GM18907 (cell line): ENCODE data around the gene MPND.

Experiments used
- ATAC-seq: cut with Tn5 transposase; IDR thresholded peaks from one replicate; pipeline ENCODE4 v1.9.1; 2021; ENCODE audit warnings: mild to moderate bottlenecking, moderate library complexity; ENCODE audit not compliant: unreplicated experiment

MPND gene

DNA sequence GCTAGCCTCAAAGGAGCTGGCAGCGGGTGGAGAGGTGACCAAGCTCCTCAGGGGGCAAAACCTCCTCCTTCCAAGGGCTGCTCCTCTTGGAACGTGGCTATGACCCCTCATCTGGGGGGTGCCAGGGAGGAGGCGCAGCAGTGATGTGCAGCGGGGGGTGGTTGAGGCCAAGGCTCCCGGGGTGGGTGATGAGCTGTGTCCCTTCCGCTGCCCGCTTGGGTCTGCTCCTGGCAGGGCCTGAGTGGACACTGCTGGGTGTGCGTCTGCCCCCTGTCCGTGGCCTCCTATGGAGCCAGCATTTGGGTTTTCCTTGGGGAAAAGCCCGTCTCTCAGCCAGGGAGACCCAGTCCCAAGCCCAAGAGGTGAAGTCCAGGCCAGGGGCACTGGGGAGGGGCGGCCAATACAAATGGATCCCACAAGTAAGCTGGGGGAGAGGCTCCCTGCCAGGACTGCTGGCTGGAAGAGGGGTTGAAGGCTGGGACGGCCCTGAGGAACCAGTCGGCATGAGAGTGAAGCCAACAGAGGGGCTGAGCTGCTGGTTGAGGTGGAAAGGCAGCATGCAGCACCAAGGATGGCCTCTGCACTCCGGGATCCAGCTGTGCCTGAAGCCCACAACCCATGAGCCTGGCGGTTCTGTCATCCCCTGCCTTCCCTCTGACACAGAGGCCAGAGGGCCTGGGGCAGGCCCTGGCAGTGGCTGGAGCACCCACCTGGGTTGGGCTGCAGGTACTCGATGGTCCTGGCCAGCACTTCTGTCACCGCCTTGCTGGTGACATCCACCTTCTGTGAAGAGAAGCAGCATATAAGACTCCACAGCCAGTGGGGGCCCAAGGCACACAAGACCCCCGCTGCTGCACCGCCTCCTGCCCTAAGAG lies 22.7 kb downstream of the MPND start:
- no peak for ATAC-seq

DNA sequence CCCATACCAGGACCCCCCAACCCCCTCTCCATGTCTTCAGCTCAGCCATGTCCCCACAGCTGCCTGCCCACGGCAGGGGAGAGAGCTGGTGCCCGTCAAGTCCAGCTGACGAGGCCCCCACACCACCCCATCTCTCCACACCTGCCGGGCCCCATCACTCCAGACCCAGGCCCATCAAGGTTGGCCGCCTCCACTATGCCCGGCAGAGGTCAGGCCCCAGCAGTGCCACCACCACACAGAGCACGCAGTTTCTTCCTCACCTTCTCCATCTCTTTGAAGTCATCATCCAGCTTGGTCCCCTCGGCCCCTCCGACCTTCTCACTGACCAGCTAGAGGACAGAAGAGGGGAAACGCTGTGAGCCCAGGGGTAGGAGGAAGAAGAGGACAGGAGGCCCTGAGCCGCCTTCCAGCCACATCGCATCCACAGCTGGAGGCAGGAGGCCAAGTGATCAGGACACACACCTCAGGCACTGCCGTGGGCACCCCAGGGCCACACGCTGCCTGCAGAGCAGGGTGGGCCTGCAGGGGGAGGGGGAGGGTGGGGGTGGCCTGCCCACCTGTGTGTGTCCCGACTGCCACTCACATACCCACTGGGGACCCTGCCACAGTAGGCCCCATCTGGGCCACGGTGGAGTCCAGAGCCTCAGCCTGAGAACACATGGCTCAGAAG lies 23.4 kb downstream of the MPND start:
- no peak for ATAC-seq

DNA sequence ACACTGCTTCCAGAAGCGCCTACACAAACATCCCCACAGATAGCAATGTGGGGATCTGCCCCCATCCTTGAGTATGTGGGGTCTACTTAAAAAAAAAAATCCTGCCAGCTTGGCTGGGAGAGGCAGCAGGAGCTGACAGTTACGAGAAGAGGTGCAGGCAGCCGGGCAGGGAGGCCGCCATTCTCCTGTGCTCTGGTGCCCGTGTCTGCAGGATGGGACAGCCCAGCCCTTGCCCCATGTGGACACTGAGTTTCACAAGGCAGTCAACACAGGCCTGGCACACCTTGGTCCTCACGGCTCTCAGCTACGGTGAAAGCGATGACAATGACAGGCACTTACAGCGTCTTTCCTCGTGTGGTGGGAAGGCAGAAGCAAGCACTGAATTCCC lies 24.0 kb downstream of the MPND start:
- no peak for ATAC-seq

DNA sequence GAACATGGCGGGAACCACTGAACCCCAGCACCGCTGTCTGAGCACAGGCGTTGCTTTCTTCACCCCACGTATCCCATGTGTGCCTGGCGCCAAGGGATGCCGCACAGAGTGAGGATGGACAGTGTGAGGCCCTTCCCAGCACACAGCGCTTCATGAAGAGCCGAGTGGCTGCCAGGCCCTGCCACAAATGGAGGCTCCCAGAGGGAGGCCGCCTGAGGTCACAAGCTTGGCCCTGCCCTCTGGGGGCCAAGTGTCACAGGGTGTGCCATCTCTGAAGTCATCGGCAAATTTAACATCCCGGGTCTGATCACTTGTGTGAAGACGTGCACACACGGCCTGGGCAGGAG lies 24.4 kb downstream of the MPND start:
- ATAC-seq: no peak

DNA sequence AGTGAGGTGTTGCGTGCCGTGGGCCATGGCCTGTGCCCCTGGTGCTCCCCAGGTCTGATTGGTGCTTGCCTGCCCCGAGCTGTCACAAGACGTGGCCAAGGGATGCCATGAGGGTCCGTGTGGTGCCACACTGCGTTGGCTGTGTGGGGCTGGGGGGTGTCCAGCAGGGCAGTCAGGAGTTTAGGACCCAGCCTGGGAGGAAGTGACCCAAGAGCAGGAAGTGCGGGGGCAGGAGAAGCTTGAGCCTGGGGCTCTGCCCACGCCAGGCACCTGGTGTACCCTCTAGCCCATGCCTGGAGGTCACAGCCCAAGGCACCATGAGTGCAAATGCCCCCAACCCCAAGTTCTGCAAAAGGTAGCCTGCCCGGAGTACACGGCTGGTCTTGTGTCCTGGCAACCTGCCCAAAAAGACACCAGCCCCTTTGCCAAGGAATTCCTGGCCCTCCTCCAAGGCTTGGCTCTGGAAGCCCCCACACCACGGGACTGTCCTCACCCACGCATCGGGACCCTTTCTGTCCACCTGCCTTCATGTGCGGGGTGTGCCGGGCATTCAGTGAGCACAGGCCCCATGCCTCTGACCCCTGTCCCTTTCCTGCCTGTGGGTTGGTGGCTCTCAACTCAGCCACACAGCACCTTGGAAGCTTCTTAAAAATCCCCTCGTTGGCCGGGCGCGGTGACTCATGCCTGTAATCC lies 24.9 kb downstream of the MPND start:
- ATAC-seq: no peak

DNA sequence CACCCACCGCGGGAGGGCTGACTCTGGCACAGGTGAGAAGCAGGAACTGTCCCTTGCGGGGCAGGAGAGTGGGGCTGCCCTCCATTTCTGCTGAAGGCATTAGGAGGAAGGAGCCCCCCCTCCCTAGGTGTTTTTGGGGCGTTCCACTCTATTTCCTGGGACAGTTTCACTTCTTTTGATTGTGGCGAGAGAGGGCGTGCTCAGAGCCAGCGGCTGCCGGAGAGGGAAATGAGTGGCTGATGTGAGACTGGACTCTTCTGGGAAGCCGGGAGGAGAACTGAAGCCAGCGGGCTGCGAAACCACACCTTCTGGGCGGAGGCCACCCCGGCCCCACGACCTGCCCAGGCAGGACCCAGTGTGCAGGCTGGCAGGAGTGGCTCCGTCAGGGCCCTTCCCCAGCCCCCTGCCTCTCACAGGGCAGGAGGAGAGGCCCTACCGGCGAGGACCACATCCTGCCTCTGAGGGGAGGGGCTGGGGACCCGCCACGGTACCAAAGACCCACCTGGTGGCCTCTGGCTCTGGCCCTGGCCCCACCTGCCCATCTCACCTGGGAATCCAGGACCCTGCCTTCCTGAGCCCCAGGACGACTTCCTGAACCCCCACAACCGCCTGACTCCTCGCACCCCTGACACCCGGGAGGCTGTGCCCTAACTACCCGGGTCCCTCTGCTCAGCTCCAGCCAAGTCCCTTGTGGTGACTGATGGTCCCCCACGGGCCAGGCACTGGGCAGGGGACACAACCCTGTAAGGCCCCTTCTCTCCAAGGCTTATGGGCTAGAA lies 25.9 kb downstream of the MPND start:
- peak; percentile 60 for ATAC-seq

DNA sequence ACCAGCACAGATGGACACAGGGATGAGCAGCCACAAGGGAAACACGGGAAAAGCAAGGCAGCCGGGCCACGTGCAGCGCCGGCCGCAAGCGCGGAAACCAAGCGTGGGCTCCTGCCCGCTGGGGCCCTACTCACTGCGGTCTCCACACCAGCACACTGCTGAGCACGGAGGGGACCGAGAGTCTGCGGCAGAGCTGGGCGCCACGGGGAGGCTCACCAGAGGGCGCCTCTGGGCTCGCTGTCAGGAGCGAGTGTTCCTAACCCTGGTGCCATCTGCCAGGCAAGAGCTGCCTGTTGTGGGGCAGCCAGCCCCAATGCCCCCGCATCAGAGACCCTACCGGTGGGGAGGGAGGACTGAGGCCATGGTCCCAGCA lies 26.5 kb downstream of the MPND start:
- no peak for ATAC-seq

DNA sequence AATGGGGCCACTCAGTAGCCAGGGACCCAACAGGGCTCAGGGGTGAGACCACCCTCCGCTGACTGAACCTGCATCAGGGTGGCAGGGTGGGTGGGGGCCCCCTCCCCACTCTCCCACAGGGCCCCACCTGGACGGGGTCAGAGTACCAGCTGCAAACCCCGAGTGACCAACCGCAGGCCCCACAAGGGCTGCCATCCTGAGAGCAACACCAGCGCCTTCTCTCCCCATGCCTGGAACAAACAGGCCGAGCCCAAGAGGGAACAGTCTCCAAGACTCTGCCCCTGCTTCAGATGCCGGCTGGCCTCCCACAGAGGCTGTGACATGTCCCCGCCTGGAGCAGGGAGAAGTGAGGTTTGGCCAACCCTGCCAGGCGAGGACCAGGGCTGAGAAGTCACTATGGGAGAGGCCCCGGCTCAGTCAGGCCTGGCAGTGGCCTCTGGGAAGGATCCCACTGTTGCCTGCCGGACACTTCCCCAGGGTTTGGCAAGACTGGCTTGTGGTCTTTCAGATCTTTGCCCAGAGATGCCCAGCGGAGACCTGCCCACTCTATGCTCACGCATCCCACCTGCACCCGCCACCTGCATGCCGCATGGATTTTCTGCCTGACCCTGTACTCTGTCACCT lies 27.2 kb downstream of the MPND start:
- ATAC-seq: no peak

DNA sequence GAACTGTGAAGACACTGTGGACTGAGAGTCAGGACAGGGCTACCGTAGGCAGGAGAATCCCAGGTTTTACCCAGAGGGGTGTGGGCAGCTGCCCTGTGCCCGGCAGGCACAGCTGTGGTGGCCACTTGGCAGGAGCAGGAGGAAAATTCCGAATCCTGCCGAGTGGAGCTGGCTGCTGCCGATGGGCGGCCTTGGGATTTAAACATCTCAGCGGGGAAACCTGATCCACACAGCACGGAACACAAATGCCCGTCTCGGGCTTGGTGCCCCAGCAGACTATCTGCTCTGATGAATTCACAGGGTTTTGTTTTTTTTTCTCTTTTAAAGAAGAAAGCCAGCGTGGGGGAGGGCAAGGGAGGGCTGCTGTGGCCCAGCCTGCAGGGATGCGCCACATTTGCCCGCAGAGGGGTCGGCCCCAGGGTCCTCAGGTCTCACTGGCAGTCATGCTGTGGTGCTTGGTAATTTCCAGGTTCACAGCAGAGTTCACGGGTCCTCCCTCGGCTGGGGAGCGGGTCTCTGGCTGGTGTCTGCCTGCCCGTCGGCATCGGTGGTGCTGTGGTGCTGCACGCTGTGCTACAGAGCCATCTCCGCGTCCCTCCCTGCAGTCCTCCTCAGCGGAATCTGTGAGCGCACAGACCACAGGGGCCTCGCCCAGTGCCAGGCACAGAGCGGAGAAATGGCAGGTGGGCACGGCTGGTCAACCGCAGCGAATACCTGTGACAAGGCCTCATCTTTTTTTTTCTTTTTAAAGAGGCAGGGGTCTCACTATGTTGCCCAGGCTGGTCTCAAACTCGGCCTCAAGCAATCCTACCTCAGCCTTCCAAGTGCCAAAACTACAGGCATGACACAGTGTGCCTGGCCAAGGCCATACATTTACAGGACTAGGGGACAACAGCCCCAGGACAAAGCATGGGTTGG lies 28.1 kb downstream of the MPND start:
- ATAC-seq: no peak

DNA sequence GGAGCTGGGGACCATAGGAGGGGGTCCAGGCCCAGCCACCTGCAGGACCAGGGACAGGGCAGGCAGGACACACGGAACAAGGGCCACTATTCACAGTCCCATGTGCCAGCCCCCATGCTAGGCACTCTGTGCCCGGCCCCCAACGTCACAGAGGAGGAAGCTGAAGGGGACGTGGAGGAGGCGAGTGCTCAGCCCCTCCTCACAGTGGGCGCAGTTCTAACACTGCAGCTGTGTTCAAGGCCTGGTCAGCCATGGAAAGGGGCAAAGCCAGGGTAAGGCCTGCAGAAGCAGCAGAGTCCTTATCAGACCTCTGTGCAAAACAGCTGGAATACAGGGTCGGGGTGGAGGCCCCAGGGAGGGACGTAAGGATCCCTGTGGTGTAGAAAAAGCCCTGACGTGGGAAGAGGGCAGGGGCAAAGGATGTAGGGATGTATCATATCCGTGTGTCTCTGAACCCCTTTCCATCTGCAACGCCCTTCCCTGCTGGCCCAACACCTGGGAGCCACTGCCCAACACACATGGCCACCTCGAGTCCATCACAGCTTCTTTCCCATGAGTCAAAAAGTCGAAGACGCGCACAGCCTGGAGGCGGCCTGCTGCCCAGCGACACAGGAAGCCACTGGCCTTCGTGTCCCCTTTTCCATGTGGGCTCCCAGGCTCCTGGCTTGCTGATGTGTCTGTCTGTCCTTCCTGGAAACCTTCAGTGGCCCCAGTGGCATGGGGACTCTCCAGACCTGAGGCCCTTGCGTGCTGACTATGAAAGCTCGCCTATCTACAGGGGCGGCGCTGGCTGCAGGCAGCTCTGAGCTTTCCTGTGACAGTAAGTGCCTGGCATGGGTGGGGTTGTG lies 29.0 kb downstream of the MPND start:
- ATAC-seq: no peak

DNA sequence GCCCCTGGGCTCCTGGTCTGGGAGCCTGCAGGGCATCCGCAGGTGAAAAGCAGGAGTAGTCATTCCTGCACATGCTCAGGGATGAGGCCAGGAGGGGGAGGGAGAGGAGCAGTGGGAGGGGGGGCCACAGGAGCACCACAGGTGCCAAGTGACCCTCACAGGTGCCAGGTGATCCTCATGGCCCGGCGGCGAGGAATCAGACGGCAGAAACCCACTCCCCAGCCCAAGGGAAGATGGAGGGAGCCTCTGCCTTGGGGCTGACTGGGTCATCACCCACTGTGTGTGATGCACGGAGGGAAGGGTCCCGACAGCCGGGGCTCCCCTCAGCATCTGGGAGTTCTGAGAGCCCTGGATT lies 29.6 kb downstream of the MPND start:
- ATAC-seq: no peak

DNA sequence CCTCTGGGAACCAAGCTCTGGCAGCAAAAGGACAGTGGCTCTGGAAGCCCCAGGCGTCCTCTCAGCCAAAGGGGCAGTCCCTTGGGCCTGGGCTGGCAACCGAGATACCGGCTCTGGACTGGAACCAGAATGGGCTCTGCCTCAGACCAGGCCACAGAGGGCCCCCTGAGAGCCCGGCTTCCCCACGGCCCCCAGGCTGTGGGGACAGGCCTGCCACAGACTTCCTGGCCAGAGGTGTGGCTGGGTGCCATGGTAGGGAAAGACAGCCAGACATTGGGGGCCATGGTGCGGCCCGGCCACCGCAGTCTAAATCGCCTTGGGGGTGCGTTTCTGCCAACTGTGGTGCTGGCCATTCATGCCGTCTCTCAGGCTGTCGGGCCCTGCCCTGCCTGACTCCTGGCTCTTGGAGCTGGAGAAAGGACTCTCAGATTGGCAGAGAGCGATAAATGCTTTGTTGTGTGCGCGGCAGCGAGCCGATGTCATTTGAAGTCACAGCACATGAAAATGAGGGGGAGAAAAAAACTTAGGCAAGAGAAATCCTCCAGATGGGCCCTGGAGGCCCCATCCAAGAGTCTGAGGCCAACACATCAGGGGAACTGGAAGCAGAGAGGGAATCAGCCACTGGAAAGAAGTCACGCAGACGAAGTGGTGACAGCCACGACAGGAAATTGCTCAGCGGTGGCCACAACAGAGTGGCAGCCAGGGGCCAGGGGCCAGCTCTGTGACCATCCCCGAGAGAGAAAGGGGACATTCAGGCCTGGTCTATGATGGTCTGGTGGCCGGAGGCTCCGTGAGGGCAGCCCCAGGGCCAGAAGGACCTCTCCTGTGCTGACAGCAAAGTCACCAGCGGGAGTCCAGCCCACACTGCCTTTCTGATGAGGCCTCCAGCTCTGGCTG lies 30.5 kb downstream of the MPND start:
- ATAC-seq: no peak

DNA sequence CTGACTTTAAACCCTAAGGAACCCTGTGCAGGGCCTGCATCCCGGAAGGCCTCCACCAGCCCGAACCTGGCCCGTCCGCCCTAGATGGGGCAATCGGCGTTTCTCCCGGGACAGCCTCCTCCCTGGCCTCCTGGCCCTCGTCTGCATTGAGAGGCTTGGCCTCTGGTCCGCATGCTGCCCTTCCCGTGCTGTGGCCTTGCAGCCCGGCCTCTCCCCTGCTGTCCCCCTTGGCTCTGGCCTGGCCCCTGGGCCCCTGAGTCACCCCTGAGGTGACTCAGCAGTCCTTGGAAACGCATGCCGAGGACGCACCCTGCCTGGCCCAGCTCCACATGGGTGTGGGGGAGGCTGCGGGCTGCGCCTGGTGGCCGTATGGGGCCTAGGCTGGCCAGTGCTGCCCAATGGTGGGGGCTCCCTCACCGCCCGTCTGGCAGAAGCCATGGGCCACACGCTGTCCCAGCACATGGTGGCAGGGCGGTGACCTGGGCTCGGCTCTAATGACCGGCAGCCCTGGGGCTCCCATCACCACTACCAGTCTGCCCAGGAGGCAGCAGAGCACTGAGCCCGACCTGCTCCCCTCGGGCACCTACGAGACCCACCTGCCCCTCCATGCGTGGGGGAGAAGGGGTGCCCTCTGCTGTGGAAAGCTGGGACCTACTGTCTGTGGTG lies 31.3 kb downstream of the MPND start:
- no peak for ATAC-seq

DNA sequence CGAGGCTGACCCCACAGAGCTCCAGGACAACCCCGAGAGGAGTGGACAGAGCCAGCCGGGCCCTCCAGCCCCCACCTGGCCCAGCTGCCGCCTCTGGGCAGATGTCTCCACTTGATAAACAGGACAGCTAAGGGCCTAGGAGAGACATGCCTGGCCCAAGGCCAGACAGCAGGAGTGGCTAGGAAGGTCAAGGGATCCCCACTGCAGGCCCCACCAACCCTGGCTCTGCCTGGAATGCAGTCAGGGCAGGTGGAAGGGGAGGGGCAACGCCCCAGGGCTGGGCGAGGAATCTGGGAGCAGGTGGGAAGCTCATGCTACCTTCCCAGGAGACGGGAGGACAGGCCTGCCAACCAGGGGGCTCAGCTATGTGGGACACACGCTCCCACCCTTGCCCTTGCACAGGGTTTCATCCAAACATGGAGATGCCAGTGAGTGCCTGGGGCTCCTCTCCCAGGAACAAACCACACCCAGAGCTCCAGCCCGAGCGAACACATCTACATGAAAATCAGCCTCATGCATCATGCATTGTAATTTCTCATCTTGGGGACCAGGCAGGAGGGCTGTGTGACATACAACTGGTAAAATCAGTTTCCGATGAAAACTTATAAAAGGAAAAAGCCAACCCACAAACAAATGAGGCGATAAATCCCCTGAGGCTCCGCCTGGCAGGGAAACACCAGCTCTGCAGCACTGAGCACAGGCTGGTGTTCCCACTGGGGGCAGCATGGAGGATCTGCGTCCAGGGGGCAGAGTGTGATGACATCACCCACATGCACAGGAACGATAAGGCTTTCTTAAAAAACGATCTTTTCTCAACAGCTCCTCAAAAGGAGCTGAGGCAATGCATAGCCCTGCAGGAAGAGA lies 32.0 kb downstream of the MPND start:
- peak; percentile 40 for ATAC-seq

DNA sequence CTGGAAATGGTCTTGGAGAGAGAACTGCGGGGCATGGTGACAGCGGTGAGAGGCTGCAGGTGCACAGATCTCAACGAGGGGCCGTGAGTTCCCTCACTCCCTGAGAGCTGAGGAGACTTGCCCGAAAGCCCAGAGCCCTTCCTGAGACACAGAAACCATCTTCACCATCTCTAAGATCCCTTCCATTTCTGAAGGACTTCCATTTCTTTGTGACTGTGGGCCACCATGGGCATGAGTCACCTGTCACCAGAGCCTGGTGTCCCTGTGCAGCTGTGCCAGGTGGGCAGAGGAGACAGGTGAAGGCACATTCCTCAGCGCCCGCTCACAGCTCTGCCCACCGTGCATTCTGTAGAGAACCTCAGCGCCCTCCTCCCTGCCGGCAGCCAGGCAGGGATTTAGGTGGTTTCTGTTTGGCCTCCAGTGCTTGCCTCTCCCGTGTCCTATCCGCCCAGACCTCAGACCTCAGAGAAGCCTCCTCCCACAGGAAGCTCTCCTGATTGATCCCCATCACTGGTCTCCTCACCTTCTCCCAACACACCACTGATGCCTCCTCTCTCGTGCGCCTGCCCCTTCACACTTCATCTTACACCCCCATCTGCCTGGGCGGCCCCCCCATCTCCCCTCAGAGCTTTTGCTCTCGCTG lies 32.8 kb downstream of the MPND start:
- ATAC-seq: no peak

DNA sequence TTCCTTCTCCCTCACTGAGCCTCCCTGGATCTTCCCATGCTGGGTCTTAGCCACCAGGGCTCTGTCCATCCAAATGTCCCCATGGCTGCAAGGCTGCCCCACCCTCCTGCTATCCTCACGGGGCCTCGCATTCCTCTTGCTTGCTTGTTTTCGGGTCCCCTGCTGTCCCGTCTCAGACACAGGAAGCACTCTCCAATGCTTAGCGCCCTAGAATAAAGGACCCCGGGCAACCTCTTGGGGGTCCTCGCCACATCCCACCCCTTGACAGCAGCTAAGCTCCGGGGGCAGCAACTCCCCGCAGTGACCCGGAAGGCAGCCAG lies 33.3 kb downstream of the MPND start:
- no peak for ATAC-seq
